IMR-90 (cell line): Measurements from ENCODE around the gene PHACTR3. TPM values are rescaled to one million over a fixed set of nuclear protein-coding genes. Genes with fewer than 3 reads are reported as not detected.

Experiments used
- ATAC-seq: fragments of 200-7000 bp; cut with Tn5 transposase; 2 replicates; pipeline ENCODE4 v1.9.1; 2020; ENCODE audit warnings: low read depth, mild to moderate bottlenecking, moderate library complexity
- BruUV-seq: library from RNA; stranded (reverse); fragments of 400-500 nt; replicated peaks from 2 replicates; lab custom pipeline; 2021; lab: Mats Ljungman, UMichigan
- CTCF ChIA-PET: fragments of 300-600 bp; formaldehyde crosslinking; extraction: SDS; loops from one replicate; lab custom pipeline; 2021; ENCODE audit warnings: antibody characterized with exemption; lab: Yijun Ruan, JAX
- POLR2A ChIA-PET: fragments of 300-600 bp; sonication (Branson Sonifier 250); formaldehyde crosslinking; loops from one replicate; lab custom pipeline; 2022; ENCODE audit warnings: antibody characterized with exemption; ENCODE audit not compliant: unreplicated experiment; lab: Charles Lee
- DNase-seq: peaks from one replicate; pipeline ENCODE4 v3.0.0; 2013
- H2AFZ ChIP-seq: replicated peaks from 2 replicates; pipeline ENCODE3; 2013; ENCODE audit warnings: low read length, mild to moderate bottlenecking; ENCODE audit not compliant: poor library complexity
- H2AK5ac ChIP-seq: 2 replicates; pipeline ENCODE4 v1.6.1; 2013; ENCODE audit warnings: low read depth, low read length, inconsistent platforms
- H2AK9ac ChIP-seq: replicated peaks from 2 replicates; pipeline ENCODE3; 2013; ENCODE audit warnings: mild to moderate bottlenecking, low read depth, low read length, moderate library complexity; ENCODE audit not compliant: poor library complexity
- H2BK120ac ChIP-seq: 2 replicates; pipeline ENCODE4 v1.6.1; 2013; ENCODE audit warnings: low read depth, low read length, inconsistent platforms
- H2BK15ac ChIP-seq: 3 replicates; pipeline ENCODE4 v1.6.1; 2013; ENCODE audit warnings: low read depth, low read length, inconsistent platforms
- H2BK20ac ChIP-seq: 2 replicates; pipeline ENCODE4 v1.6.1; 2013; ENCODE audit warnings: low read depth, mild to moderate bottlenecking, inconsistent platforms, low read length, moderate library complexity
- H2BK5ac ChIP-seq: 2 replicates; pipeline ENCODE4 v1.6.1; 2013; ENCODE audit warnings: mild to moderate bottlenecking, low read depth, low read length, inconsistent platforms; ENCODE audit not compliant: poor library complexity, severe bottlenecking
- H3K14ac ChIP-seq: replicated peaks from 2 replicates; pipeline ENCODE4 v1.6.1; 2013; ENCODE audit warnings: low read depth, low read length, inconsistent platforms
- H3K18ac ChIP-seq: 2 replicates; pipeline ENCODE4 v1.6.1; 2013; ENCODE audit warnings: low read depth, low read length, control low read depth
- H3K23ac ChIP-seq: 2 replicates; pipeline ENCODE4 v1.6.1; 2013; ENCODE audit warnings: low read depth, low read length, inconsistent platforms
- H3K27ac ChIP-seq: 2 replicates; pipeline ENCODE4 v1.5.1; 2013; ENCODE audit warnings: mild to moderate bottlenecking, control low read depth, low read length; ENCODE audit not compliant: insufficient read depth
- H3K27me3 ChIP-seq: 2 replicates; pipeline ENCODE4 v1.6.1; 2013; ENCODE audit warnings: low read length; ENCODE audit not compliant: control insufficient read depth, insufficient read depth
- H3K36me3 ChIP-seq: 2 replicates; pipeline ENCODE4 v1.6.1; 2013; ENCODE audit warnings: low read length, mixed read lengths; ENCODE audit not compliant: control insufficient read depth, insufficient read depth
- H3K4ac ChIP-seq: 2 replicates; pipeline ENCODE4 v1.6.1; 2013; ENCODE audit warnings: low read depth, low read length, inconsistent platforms
- H3K4me1 ChIP-seq: 2 replicates; pipeline ENCODE4 v1.6.1; 2013; ENCODE audit warnings: low read length, mixed read lengths; ENCODE audit not compliant: control insufficient read depth, insufficient read depth
- H3K4me2 ChIP-seq: 2 replicates; pipeline ENCODE4 v1.6.1; 2013; ENCODE audit warnings: low read depth, mild to moderate bottlenecking, control low read depth, low read length, moderate library complexity
- H3K4me3 ChIP-seq: 2 replicates; pipeline ENCODE4 v1.5.1; 2013; ENCODE audit warnings: low read depth, mild to moderate bottlenecking, control low read depth, low read length, moderate library complexity; ENCODE audit not compliant: insufficient read depth
- H3K56ac ChIP-seq: 2 replicates; pipeline ENCODE4 v1.6.1; 2013; ENCODE audit warnings: low read length, inconsistent platforms; ENCODE audit not compliant: insufficient read depth; ENCODE audit errors: extremely low read depth
- H3K79me1 ChIP-seq, 2 experiments: 2 replicates each; pipeline ENCODE4 v1.6.1; 2013; ENCODE audit warnings: low read length in 2 of 2, inconsistent platforms in 1 of 2, low read depth in 1 of 2
- H3K9ac ChIP-seq: 2 replicates; pipeline ENCODE4 v1.6.1; 2013; ENCODE audit warnings: low read depth, low read length, control low read depth
- H3K9me1 ChIP-seq: 2 replicates; pipeline ENCODE4 v1.6.1; 2013; ENCODE audit warnings: low read length, inconsistent platforms; ENCODE audit not compliant: insufficient read depth
- H3K9me3 ChIP-seq: 2 replicates; pipeline ENCODE4 v1.6.1; 2013; ENCODE audit warnings: low read length; ENCODE audit not compliant: control insufficient read depth, insufficient read depth
- H4K20me1 ChIP-seq: 2 replicates; pipeline ENCODE4 v1.6.1; 2013; ENCODE audit warnings: low read length, inconsistent platforms; ENCODE audit not compliant: insufficient read depth
- H4K5ac ChIP-seq: 2 replicates; pipeline ENCODE4 v1.6.1; 2013; ENCODE audit warnings: mild to moderate bottlenecking, low read depth, low read length, control low read depth
- H4K8ac ChIP-seq, 2 experiments: 2 replicates each; pipeline ENCODE4 v1.6.1; 2013; ENCODE audit warnings: low read depth in 2 of 2, low read length in 2 of 2, control low read depth in 1 of 2, inconsistent platforms in 1 of 2
- H4K91ac ChIP-seq: 2 replicates; pipeline ENCODE4 v1.6.1; 2013; ENCODE audit warnings: low read depth, low read length, inconsistent platforms; ENCODE audit not compliant: insufficient read depth
- ELK1 ChIP-seq: fragments of 150-350 bp; IDR thresholded peaks from 2 replicates; pipeline ENCODE4 v1.6.1; 2016; ENCODE audit warnings: low read depth, mild to moderate bottlenecking, low read length, moderate library complexity, borderline replicate concordance
- FOS ChIP-seq: fragments of 150-350 bp; IDR thresholded peaks from 2 replicates; pipeline ENCODE4 v1.6.1; 2016; ENCODE audit warnings: low read depth, low read length
- MAFK ChIP-seq: IDR thresholded peaks from 2 replicates; pipeline ENCODE4 v1.6.1; 2012; ENCODE audit warnings: low read depth, low read length, improper control_type of control experiment
- MXI1 ChIP-seq: IDR thresholded peaks from 2 replicates; pipeline ENCODE4 v1.6.1; 2012; ENCODE audit warnings: low read depth, mild to moderate bottlenecking, low read length, moderate library complexity, borderline replicate concordance
- NFE2L2 ChIP-seq: fragments of 150-350 bp; IDR thresholded peaks from 2 replicates; pipeline ENCODE4 v1.6.1; 2016; ENCODE audit warnings: low read depth, mild to moderate bottlenecking, low read length
- POLR2A ChIP-seq: IDR thresholded peaks from 2 replicates; pipeline ENCODE4 v1.6.1; 2012; ENCODE audit warnings: mild to moderate bottlenecking, low read depth, low read length
- WGBS, 2 experiments: methylation state at CpG; one replicate each; pipeline versions ENCODE4 v1.1.5 to v1.1.7; 2013; ENCODE audit warnings: missing lambda C conversion rate in 2 of 2; ENCODE audit not compliant: insufficient read length in 1 of 2; ENCODE audit errors: extremely low coverage in 2 of 2; 5-methylcytosine and 5-hydroxymethylcytosine counted together
- dilution Hi-C: fragments of 300-500 bp; cut with HindIII; formaldehyde crosslinking; loops from one replicate; pipeline ENCODE4 v1.14.3; 2018; ENCODE audit warnings: low sequenced_read_pairs; ENCODE audit not compliant: unreplicated experiment
- in situ Hi-C: fragments of 300-500 bp; cut with MboI; formaldehyde crosslinking; loops from 3 replicates; pipeline ENCODE4 v1.14.3; 2019; ENCODE audit warnings: low sequenced_read_pairs, inconsistent platforms, mixed read lengths
- intact Hi-C: fragments of 100-400 bp; cut with micrococcal nuclease; formaldehyde crosslinking; loops from 2 replicates; pipeline ENCODE4 v1.10.0; 2022
- polyA plus RNA-seq, 3 experiments: library from polyadenylated mRNA; depleted of rRNA; stranded (reverse); fragments of >200 nt; gene quantifications; 2 replicates each; pipeline ENCODE4 v1.2.3, GENCODE V29; 2012; ENCODE audit warnings: low replicate concordance in 1 of 3
- total RNA-seq: library from RNA; depleted of rRNA; stranded (reverse); fragments of >200 nt; gene quantifications from 2 replicates; pipeline ENCODE4 v1.2.3, GENCODE V29; 2012

PHACTR3 gene
- total and polyA plus RNA-seq, 2 of the 4 experiments (the other 2 are of a cell fraction): not detected

DNA sequence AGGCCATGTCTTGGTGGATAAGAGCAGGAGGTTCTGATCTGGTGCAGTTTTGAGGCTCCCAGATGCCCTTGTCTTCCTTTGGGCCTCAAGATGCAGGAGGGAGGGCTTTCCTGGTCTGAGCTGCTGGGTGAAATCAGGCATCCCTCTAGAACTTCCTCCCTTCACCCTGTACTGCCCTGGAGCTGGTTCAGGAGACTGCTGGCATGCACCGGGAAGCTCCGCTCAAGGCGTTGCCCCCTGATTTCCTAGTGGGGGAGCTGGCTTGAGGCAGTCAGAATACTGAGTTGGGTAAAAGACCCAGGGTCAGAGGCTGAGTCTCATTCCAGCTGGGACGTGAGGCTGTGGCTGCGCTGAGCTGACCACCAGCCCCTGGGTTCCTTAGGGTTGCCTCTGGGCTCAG lies 12.0 kb downstream of the PHACTR3 start:
- no peak overlapping the region for H3K18ac ChIP-seq
- no peak for TF ChIP-seq NFE2L2
- TF ChIP-seq POLR2A: no peak
- TF ChIP-seq MXI1: no peak
- TF ChIP-seq MAFK: no peak
- TF ChIP-seq ELK1: no peak
- no peak for TF ChIP-seq FOS
- no peak overlapping the region for H3K56ac ChIP-seq
- H4K8ac ChIP-seq: no peak overlapping the region
- H2AFZ ChIP-seq: no peak overlapping the region
- H3K36me3 ChIP-seq: no peaks in the 10 kb centered on the region
- no peak overlapping the region for H3K4me2 ChIP-seq
- POLR2A ChIA-PET: no interaction called here
- dilution Hi-C loops (no loop called here), in situ Hi-C loops (no loop called here), intact Hi-C loops (no loop called here)
- no peak overlapping the region for H4K5ac ChIP-seq
- H3K14ac ChIP-seq: no peak overlapping the region
- 27% methylated on average over 2 of the region's 5 CpGs; no CpG with 5 or more reads in 1 of the 2 experiments for WGBS, 2 experiments
- peaks cover 8% of the 10 kb centered on the region for H3K9me3 ChIP-seq
- H4K91ac ChIP-seq: no peak overlapping the region
- BruUV-seq: no TSS peak
- H3K23ac ChIP-seq: no peak overlapping the region
- H2AK5ac ChIP-seq: no peak overlapping the region
- H3K79me1 ChIP-seq: no peaks in the 10 kb centered on the region
- ATAC-seq (no peak), DNase-seq (no peak)
- no peak overlapping the region for H3K4ac ChIP-seq
- H3K9me1 ChIP-seq: no peaks in the 10 kb centered on the region
- no peaks in the 10 kb centered on the region for H3K27me3 ChIP-seq
- no peak overlapping the region for H3K4me3 ChIP-seq
- H4K20me1 ChIP-seq: no peaks in the 10 kb centered on the region
- H3K9ac ChIP-seq: no peak overlapping the region
- no peak overlapping the region for H2BK20ac ChIP-seq
- H2AK9ac ChIP-seq: no peak overlapping the region
- no peak overlapping the region for H2BK15ac ChIP-seq
- no peak overlapping the region for H2BK120ac ChIP-seq
- no peak overlapping the region for H2BK5ac ChIP-seq
- no peak overlapping the region for H3K27ac ChIP-seq
- H3K4me1 ChIP-seq: no peaks in the 10 kb centered on the region
- CTCF ChIA-PET: no interaction called here
